ENCODE results near the gene PDS5B. TPM values are rescaled to one million over a fixed set of nuclear protein-coding genes. Genes with fewer than 3 reads are reported as not detected.

Gene PDS5B
- total and polyA plus RNA-seq, 2 of the 8 experiments (the other 6 are each of a cell fraction or from before 2014, with no cell fraction given) = 5.5 to 54.6 TPM

- 19% methylated on average over 1 of the region's 1 CpG; no CpG with 5 or more reads in 1 of the 2 experiments for WGBS, 2 experiments (ENCODE audit: extremely low coverage in 1 of 2, insufficient coverage in 1 of 2, insufficient read length in 1 of 2, insufficient replicate concordance in 2 of 2, low coverage in 1 of 2, low lambda C conversion rate in 2 of 2, missing lambda C conversion rate in 1 of 2)
- Histone ChIP-seq H4K91ac (replicated peaks; ENCODE audit: insufficient read length, low read length) (no peak overlapping the region), H4K5ac (ENCODE audit: insufficient read length, low read depth, low read length) (no peak overlapping the region), H3K4ac (replicated peaks; ENCODE audit: insufficient read length, low read depth, low read length) (no peak overlapping the region), H3K4me2 (ENCODE audit: insufficient read depth in 1 of 2, low read depth in 2 of 2, low read length in 2 of 2) (no peak overlapping the region), H2BK20ac (ENCODE audit: low read length) (no peak overlapping the region), H3K9me3 (ENCODE audit: insufficient read depth in 2 of 2, low read depth in 1 of 2, low read length in 1 of 2) (peaks cover 7% of the 10 kb centered on the region in 2 experiments), H3K79me1 (ENCODE audit: low read depth, low read length) (peaks cover 8% of the 10 kb centered on the region), H3K56ac (replicated peaks; ENCODE audit: insufficient read length, low read depth, low read length) (no peak overlapping the region), H3K9ac (replicated peaks in 1 of 4; ENCODE audit: extremely low read depth in 1 of 4, low read depth in 3 of 4, low read length in 3 of 4) (no peak overlapping the region), H3K36me3 (ENCODE audit: control insufficient read depth in 2 of 4, insufficient read depth in 4 of 4, low read length in 3 of 4) (0 out of 8 replicates have a peak, but pooled peaks cover 0 to 1% (median 0%) of the 10 kb centered on the region in 4 experiments), H3K27me3 (replicated peaks in 1 of 4; ENCODE audit: control insufficient read depth in 3 of 4, extremely low read depth in 1 of 4, insufficient read depth in 3 of 4, low read length in 3 of 4) (no peaks in the 10 kb centered on the region), H4K8ac (ENCODE audit: extremely low read depth, insufficient read depth, low read length) (no peak overlapping the region), H3K79me2 (ENCODE audit: control insufficient read depth in 1 of 2, insufficient read depth in 2 of 2, low read length in 2 of 2) (peaks cover 7 to 91% of the 10 kb centered on the region in 2 experiments; a peak in 3 of 4 replicates), H3K23ac (ENCODE audit: insufficient read length) (no peak overlapping the region), H3K14ac (ENCODE audit: insufficient read length) (no peak overlapping the region), H4K20me1 (replicated peaks in 1 of 2; ENCODE audit: control insufficient read depth in 1 of 2, insufficient read depth in 2 of 2, low read length in 2 of 2) (peaks cover 8 to 9% of the 10 kb centered on the region in 2 experiments), H2BK15ac (ENCODE audit: low read length) (no peak overlapping the region), H2AK5ac (ENCODE audit: low read depth, low read length) (no peak overlapping the region), H2AFZ (ENCODE audit: low read length) (no peak overlapping the region), H3K27ac (ENCODE audit: low read depth, low read length) (no peak overlapping the region), H2BK12ac (ENCODE audit: low read depth, low read length) (no peak overlapping the region), H3K18ac (ENCODE audit: extremely low read depth, low read length) (no peak overlapping the region), H3K4me3 (ENCODE audit: extremely low read depth in 1 of 4, insufficient read depth in 2 of 4, low read depth in 3 of 4, low read length in 4 of 4) (no peak overlapping the region), H2BK5ac (ENCODE audit: low read depth, low read length) (no peak overlapping the region), H3K23me2 (ENCODE audit: low read depth, low read length) (no peaks in the 10 kb centered on the region), H2BK120ac (replicated peaks; ENCODE audit: low read depth, low read length) (no peak overlapping the region), H3K4me1 (replicated peaks in 1 of 4; ENCODE audit: control insufficient read depth in 3 of 4, insufficient read depth in 4 of 4, low read length in 3 of 4) (peaks cover 0 to 5% (median 2%) of the 10 kb centered on the region in 4 experiments; a peak in 4 of 7 replicates)
- ChIA-PET POLR2A (ENCODE audit: partially characterized antibody) (no interaction called here), CTCF (ENCODE audit: partially characterized antibody) (interaction anchor here (1.2 kb wide), 1 partner anchor 23 kb away, joined by 3 read pairs; no protein-coding TSS in a partner anchor)
- no peak for DNase-seq (ENCODE audit: low read depth in 1 of 2, low spot score in 2 of 2)
- no peak for FAIRE-seq
- TF ChIP-seq GABPA (IDR thresholded peaks at IDR 0.05; ENCODE audit: borderline replicate concordance, insufficient read depth, low read length) (no peak), SP1 (IDR thresholded peaks at IDR 0.05; ENCODE audit: low read depth, low read length) (no peak), EP300 (IDR thresholded peaks at IDR 0.05; ENCODE audit: borderline replicate concordance in 1 of 2, low read depth in 2 of 2, low read length in 2 of 2) (no peak), KDM1A (IDR thresholded peaks at IDR 0.05; ENCODE audit: borderline replicate concordance, low read length) (no peak), POU5F1 (IDR thresholded peaks at IDR 0.05; ENCODE audit: low read depth, low read length) (no peak), TBP (IDR thresholded peaks at IDR 0.05; ENCODE audit: low read depth, low read length) (no peak), ATF3 (IDR thresholded peaks at IDR 0.05; ENCODE audit: insufficient read depth, low read depth, low read length) (no peak)
Observed at GRCh38 chr13:32627793-32628192, 41.5 kb downstream of the PDS5B start.

Data from H1 (cell line).